Calu3 (cell line): ENCODE data around the gene USP48. TPM values are rescaled to one million over a fixed set of nuclear protein-coding genes. Genes with fewer than 3 reads are reported as not detected.

Experiments
- BruUV-seq: library from RNA; stranded (reverse); fragments of 400-500 nt; replicated peaks from 2 replicates; lab custom pipeline; 2021; lab: Mats Ljungman, UMichigan
- CTCF ChIA-PET: fragments of 300-600 bp; sonication (Branson Sonifier 250); formaldehyde crosslinking; loops from one replicate; lab custom pipeline; 2022; ENCODE audit warnings: antibody characterized with exemption; lab: Charles Lee
- DNase-seq: peaks from one replicate; pipeline ENCODE4 v3.0.0; 2022
- H3K27ac Mint-ChIP-seq: one replicate; pipeline ENCODE4 v1.8.0; 2022; ENCODE audit warnings: mixed read lengths; ENCODE audit not compliant: unreplicated experiment
- H3K27me3 Mint-ChIP-seq: one replicate; pipeline ENCODE4 v1.8.0; 2022; ENCODE audit warnings: mixed read lengths; ENCODE audit not compliant: unreplicated experiment
- H3K36me3 Mint-ChIP-seq: one replicate; pipeline ENCODE4 v1.8.0; 2022; ENCODE audit warnings: mild to moderate bottlenecking, moderate library complexity, mixed read lengths; ENCODE audit not compliant: insufficient read depth, unreplicated experiment
- H3K4me1 Mint-ChIP-seq: one replicate; pipeline ENCODE4 v1.8.0; 2022; ENCODE audit warnings: mild to moderate bottlenecking, low read depth, mixed read lengths; ENCODE audit not compliant: unreplicated experiment
- H3K4me3 Mint-ChIP-seq: one replicate; pipeline ENCODE4 v1.8.0; 2022; ENCODE audit warnings: mild to moderate bottlenecking, low read depth, moderate library complexity, mixed read lengths; ENCODE audit not compliant: unreplicated experiment
- H3K9me3 Mint-ChIP-seq: one replicate; pipeline ENCODE4 v1.8.0; 2022; ENCODE audit warnings: low read depth, mixed read lengths; ENCODE audit not compliant: unreplicated experiment
- CTCF ChIP-seq: fragments of 200-600 bp; IDR thresholded peaks from one replicate; pipeline ENCODE4 v1.8.0; 2022; ENCODE audit warnings: antibody characterized with exemption; ENCODE audit not compliant: unreplicated experiment
- intact Hi-C: fragments of 100-400 bp; cut with micrococcal nuclease; formaldehyde crosslinking; loops from one replicate; pipeline ENCODE4 v1.10.0; 2022; ENCODE audit not compliant: unreplicated experiment
- total RNA-seq: library from RNA; stranded (reverse); gene quantifications from 2 replicates; pipeline ENCODE4 v1.2.3, GENCODE V29; 2022

USP48 gene
- total RNA-seq, 1 experiment from 2014 or later, result 56.6 TPM

GRCh38 chr1:21763694-21764419, 19.1 kb downstream of the USP48 start:
- H3K36me3 Mint-ChIP-seq, result peaks cover 8% of the 10 kb centered on the region
- BruUV-seq, result no TSS peak
- H3K27ac Mint-ChIP-seq, result no peak overlapping the region
- TF ChIP-seq CTCF, result no peak
- CTCF ChIA-PET, result interaction anchor here (1.1 kb wide), 1 partner anchor 18 kb away, joined by 4 read pairs; no protein-coding TSS in a partner anchor
- H3K27me3 Mint-ChIP-seq, result no peaks in the 10 kb centered on the region
- DNase-seq, result no peak
- no peak overlapping the region for H3K4me3 Mint-ChIP-seq
- H3K9me3 Mint-ChIP-seq, result no peaks in the 10 kb centered on the region
- peaks cover 18% of the 10 kb centered on the region for H3K4me1 Mint-ChIP-seq
- intact Hi-C loops, result no loop called here

GRCh38 chr1:21763236-21763635, 19.7 kb downstream of the USP48 start:
- CTCF ChIA-PET, result no interaction called here
- DNase-seq, result no peak
- BruUV-seq, result no TSS peak
- intact Hi-C loops, result no loop called here
- Mint-ChIP-seq H3K9me3 (no peaks in the 10 kb centered on the region), H3K27me3 (no peaks in the 10 kb centered on the region), H3K4me1 (peaks cover 14% of the 10 kb centered on the region), H3K36me3 (peaks cover 8% of the 10 kb centered on the region), H3K27ac (no peak overlapping the region), H3K4me3 (no peak overlapping the region)
- no peak for TF ChIP-seq CTCF

DNA sequence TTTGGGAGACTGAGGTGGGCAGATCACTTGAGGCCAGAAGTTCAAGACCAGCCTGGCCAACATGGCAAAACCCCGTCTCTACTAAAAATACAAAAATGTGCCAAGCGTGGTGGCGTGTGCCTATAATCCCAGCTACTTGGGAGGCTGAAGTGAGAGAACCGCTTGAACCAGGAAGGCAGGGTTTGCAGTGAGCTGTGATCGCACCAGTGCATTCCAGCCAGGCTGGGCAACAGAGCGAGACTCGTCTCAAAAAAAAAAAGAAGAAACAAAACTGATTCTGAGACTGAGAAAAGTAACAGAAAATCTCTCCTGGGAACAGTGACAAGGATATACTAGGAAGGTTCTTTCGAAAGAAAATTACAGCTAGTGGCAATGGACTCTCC, 20.9 kb downstream of the USP48 start:
- BruUV-seq, result no TSS peak
- DNase-seq, result no peak
- Mint-ChIP-seq H3K4me3 (no peak overlapping the region), H3K9me3 (no peaks in the 10 kb centered on the region), H3K4me1 (peaks cover 14% of the 10 kb centered on the region), H3K27me3 (no peaks in the 10 kb centered on the region), H3K36me3 (peaks cover 8% of the 10 kb centered on the region), H3K27ac (no peak overlapping the region)
- intact Hi-C loops, result no loop called here
- no peak for TF ChIP-seq CTCF
- CTCF ChIA-PET, result interaction anchor here (0.6 kb wide), 1 partner anchor 49 kb away, joined by 6 read pairs; no protein-coding TSS in a partner anchor

- no TSS peak for BruUV-seq
- H3K36me3 Mint-ChIP-seq, result peaks cover 8% of the 10 kb centered on the region
- peaks cover 13% of the 10 kb centered on the region for H3K4me1 Mint-ChIP-seq
- no peaks in the 10 kb centered on the region for H3K27me3 Mint-ChIP-seq
- H3K27ac Mint-ChIP-seq, result no peak overlapping the region
- no peaks in the 10 kb centered on the region for H3K9me3 Mint-ChIP-seq
- no peak for DNase-seq
- CTCF ChIA-PET, result interaction anchor here (0.5 kb wide), 1 partner anchor 30 kb away, joined by 3 read pairs; no protein-coding TSS in a partner anchor
- TF ChIP-seq CTCF, result no peak
- no peak overlapping the region for H3K4me3 Mint-ChIP-seq
- intact Hi-C loops, result no loop called here
These were observed 21.9 kb downstream of the USP48 start for GRCh38 chr1:21761052-21761451.
